Trophoblast cell (in vitro differentiated cells and primary cell): ENCODE data around the gene NUP43.

ENCODE experiments used
- DNase-seq, 2 donors: peaks; one replicate each; pipeline ENCODE4 v3.0.0-alpha.2; 2016
- H2AFZ ChIP-seq: 2 replicates; pipeline ENCODE4 v1.6.1; 2013; ENCODE audit warnings: low read length, moderate library complexity, mild to moderate bottlenecking; ENCODE audit not compliant: insufficient read depth, poor library complexity
- H2AK5ac ChIP-seq: 2 replicates; pipeline ENCODE4 v1.6.1; 2013; ENCODE audit warnings: mild to moderate bottlenecking, low read length
- H2BK120ac ChIP-seq: 2 replicates; pipeline ENCODE4 v1.6.1; 2013; ENCODE audit warnings: low read length, mild to moderate bottlenecking, moderate library complexity; ENCODE audit not compliant: insufficient read depth, poor library complexity
- H2BK12ac ChIP-seq: 2 replicates; pipeline ENCODE4 v1.6.1; 2013; ENCODE audit warnings: mild to moderate bottlenecking, low read length, moderate library complexity
- H2BK5ac ChIP-seq: 2 replicates; pipeline ENCODE4 v1.6.1; 2013; ENCODE audit warnings: low read length, low read depth, moderate library complexity, mild to moderate bottlenecking; ENCODE audit not compliant: poor library complexity
- H3K14ac ChIP-seq: 2 replicates; pipeline ENCODE4 v1.6.1; 2013; ENCODE audit warnings: mild to moderate bottlenecking, low read length
- H3K18ac ChIP-seq: 2 replicates; pipeline ENCODE4 v1.6.1; 2013; ENCODE audit warnings: mild to moderate bottlenecking, low read length
- H3K23ac ChIP-seq: 2 replicates; pipeline ENCODE4 v1.6.1; 2013; ENCODE audit warnings: low read length
- H3K27ac ChIP-seq: 2 replicates; pipeline ENCODE4 v1.5.1; 2013; ENCODE audit warnings: low read depth, mild to moderate bottlenecking, inconsistent platforms, low read length, moderate library complexity
- H3K27me3 ChIP-seq: 2 replicates; pipeline ENCODE4 v1.6.1; 2013; ENCODE audit warnings: inconsistent platforms, mild to moderate bottlenecking, low read length, moderate library complexity; ENCODE audit not compliant: insufficient read depth
- H3K36me3 ChIP-seq, 2 experiments: 1 replicate in 1 of 2; 2 replicates in 1 of 2; pipeline ENCODE4 v1.6.1; 2013; ENCODE audit warnings: low read length in 2 of 2, mild to moderate bottlenecking in 2 of 2, moderate library complexity in 1 of 2; ENCODE audit not compliant: insufficient read depth in 2 of 2, control insufficient read depth in 1 of 2
- H3K4ac ChIP-seq: 2 replicates; pipeline ENCODE4 v1.6.1; 2013; ENCODE audit warnings: low read depth, mild to moderate bottlenecking, low read length, moderate library complexity
- H3K4me1 ChIP-seq, 2 experiments: 1 replicate in 1 of 2; 2 replicates in 1 of 2; pipeline ENCODE4 v1.6.1; 2013; ENCODE audit warnings: low read length in 2 of 2, mild to moderate bottlenecking in 2 of 2, moderate library complexity in 1 of 2; ENCODE audit not compliant: insufficient read depth in 2 of 2, control insufficient read depth in 1 of 2
- H3K4me2 ChIP-seq: 2 replicates; pipeline ENCODE4 v1.6.1; 2013; ENCODE audit warnings: inconsistent platforms, mild to moderate bottlenecking, low read length, moderate library complexity
- H3K4me3 ChIP-seq: 2 replicates; pipeline ENCODE4 v1.5.1; 2013; ENCODE audit warnings: mild to moderate bottlenecking, low read depth, low read length, inconsistent platforms
- H3K79me1 ChIP-seq: one replicate; pipeline ENCODE4 v1.6.1; 2013; ENCODE audit warnings: low read length
- H3K79me2 ChIP-seq: 2 replicates; pipeline ENCODE4 v1.6.1; 2013; ENCODE audit warnings: low read length, mild to moderate bottlenecking; ENCODE audit not compliant: control insufficient read depth, insufficient read depth, poor library complexity
- H3K9ac ChIP-seq: 2 replicates; pipeline ENCODE4 v1.6.1; 2013; ENCODE audit warnings: mild to moderate bottlenecking, low read length
- H3K9me3 ChIP-seq: 2 replicates; pipeline ENCODE4 v1.6.1; 2013; ENCODE audit warnings: low read depth, mild to moderate bottlenecking, control low read depth, inconsistent platforms, low read length; ENCODE audit not compliant: insufficient read depth
- H4K12ac ChIP-seq: 2 replicates; pipeline ENCODE4 v1.6.1; 2013; ENCODE audit warnings: low read depth, mild to moderate bottlenecking, low read length, moderate library complexity
- H4K8ac ChIP-seq: 2 replicates; pipeline ENCODE4 v1.6.1; 2013; ENCODE audit warnings: low read depth, mild to moderate bottlenecking, low read length, moderate library complexity
- H4K91ac ChIP-seq: one replicate; pipeline ENCODE4 v1.6.1; 2013; ENCODE audit warnings: low read depth, mild to moderate bottlenecking, low read length, moderate library complexity
- WGBS: extraction: QIAGEN DNeasy Blood & Tissue Kit; methylation state at CpG from one replicate; pipeline ENCODE4 v1.1.7; 2013; ENCODE audit warnings: missing lambda C conversion rate; ENCODE audit not compliant: insufficient read length, insufficient coverage; ENCODE audit errors: extremely low coverage; 5-methylcytosine and 5-hydroxymethylcytosine counted together

NUP43 gene

DNA sequence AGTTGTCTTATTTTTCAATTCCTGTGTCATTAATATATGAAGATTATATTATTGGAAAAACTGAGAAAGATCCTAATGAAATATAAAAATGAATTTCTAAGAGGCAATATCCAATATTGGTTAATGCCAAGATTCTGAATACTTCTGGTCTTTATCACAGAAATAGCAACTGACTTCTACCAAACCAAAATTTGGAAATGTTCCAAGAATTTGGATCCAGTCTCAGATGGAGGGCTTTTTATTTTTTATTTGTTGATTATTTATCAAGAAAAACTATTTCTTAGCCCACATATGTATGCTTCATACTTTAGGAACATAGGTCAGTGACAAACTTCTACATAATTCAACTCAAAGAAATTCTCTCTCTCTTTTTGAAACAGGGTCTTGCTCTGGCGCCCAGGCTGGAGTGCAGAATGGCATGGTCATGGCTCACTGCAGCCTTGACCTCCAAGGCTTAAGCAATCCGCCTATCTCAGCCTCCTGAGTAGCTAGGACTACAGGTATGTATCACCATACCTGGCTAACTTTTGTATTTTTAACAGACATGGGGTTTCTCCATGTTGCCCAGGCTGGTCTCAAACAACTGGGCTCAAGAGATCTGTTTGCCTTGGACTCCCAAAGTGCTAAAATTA lies 13.1 kb downstream of the NUP43 start:
- no CpG with 5 or more reads among the region's 2 CpGs for WGBS
- Histone ChIP-seq H3K18ac (no peak overlapping the region), H3K4ac (no peak overlapping the region), H3K4me2 (no peak overlapping the region), H3K27ac (no peak overlapping the region), H3K36me3 (peaks cover 52 to 57% of the 10 kb centered on the region in 2 experiments), H3K79me1 (no peaks in the 10 kb centered on the region), H3K23ac (no peak overlapping the region), H2AFZ (no peak overlapping the region), H3K14ac (no peak overlapping the region), H3K79me2 (no peaks in the 10 kb centered on the region), H2BK12ac (no peak overlapping the region), H3K9ac (no peak overlapping the region), H2BK5ac (no peak overlapping the region), H2AK5ac (no peak overlapping the region), H3K4me3 (no peak overlapping the region), H4K12ac (no peak overlapping the region), H2BK120ac (no peak overlapping the region), H3K4me1 (no peaks in the 10 kb centered on the region), H4K91ac (no peak overlapping the region), H4K8ac (no peak overlapping the region), H3K27me3 (no peaks in the 10 kb centered on the region), H3K9me3 (no peaks in the 10 kb centered on the region)
- DNase-seq = no peak

DNA sequence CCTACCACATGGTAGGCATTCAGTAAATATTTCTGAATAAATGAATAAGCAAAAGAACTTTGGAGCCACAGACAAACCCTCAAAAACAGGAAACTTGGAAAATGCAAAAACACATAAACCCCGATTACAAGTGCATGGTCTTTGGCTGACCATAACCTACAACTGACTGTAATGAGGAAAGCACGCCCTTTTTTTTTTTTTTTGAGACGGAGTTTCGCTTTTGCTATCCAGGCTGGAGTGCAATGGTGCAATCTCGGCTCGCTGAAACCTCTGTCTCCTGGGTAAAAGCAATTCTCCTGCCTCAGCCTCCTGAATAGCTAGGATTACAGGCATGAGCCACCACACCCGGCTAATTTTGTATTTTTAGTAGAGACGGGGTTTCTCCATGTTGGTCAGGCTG lies 16.5 kb downstream of the NUP43 start:
- Histone ChIP-seq H3K18ac (no peak overlapping the region), H4K12ac (no peak overlapping the region), H4K91ac (no peak overlapping the region), H3K36me3 (peaks cover 36 to 39% of the 10 kb centered on the region in 2 experiments), H3K4ac (no peak overlapping the region), H3K27me3 (no peaks in the 10 kb centered on the region), H3K4me2 (no peak overlapping the region), H3K9me3 (no peaks in the 10 kb centered on the region), H3K4me3 (no peak overlapping the region), H2AFZ (no peak overlapping the region), H3K79me2 (no peaks in the 10 kb centered on the region), H2AK5ac (no peak overlapping the region), H3K9ac (no peak overlapping the region), H2BK5ac (no peak overlapping the region), H2BK120ac (no peak overlapping the region), H3K79me1 (no peaks in the 10 kb centered on the region), H2BK12ac (no peak overlapping the region), H4K8ac (no peak overlapping the region), H3K14ac (no peak overlapping the region), H3K4me1 (no peaks in the 10 kb centered on the region), H3K23ac (no peak overlapping the region), H3K27ac (no peak overlapping the region)
- no peak for DNase-seq
- no CpG with 5 or more reads among the region's 8 CpGs for WGBS

DNA sequence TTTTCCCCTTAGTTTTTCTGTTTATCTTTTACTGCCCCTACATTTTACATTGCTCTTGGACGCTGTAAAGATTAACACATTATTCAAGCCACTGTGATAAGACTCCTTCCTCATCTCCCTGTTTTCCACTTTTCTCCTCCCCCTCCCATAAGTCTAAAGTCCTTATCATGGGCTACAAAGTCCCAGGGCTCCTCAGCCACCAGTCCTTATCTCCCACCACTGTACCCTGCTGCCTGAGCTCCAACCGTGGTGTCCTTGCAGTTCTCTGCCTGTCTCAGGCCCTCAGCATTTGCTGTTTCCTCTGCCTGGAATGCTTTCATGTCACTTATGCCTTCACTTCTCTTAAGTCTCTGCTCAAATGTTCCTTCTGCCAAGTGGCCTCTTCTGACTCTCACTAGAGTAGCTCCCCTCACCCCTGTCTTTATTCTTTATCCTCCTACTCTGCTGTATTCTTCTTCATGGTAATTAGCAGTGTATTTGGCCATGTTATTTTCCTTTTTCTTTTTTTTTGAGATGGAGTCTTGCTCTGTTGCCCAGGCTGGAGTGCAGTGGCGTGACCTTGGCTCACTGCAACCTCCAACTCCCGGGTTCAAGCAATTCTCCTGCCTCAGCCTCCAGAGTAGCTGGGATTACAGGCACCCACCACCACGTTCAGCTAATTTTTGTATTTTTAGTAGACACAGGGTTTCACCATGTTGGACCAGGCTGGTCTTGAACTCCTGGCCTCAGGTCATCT lies 17.7 kb downstream of the NUP43 start:
- peak in 1 of 2 donors; percentile 52 for DNase-seq

DNA sequence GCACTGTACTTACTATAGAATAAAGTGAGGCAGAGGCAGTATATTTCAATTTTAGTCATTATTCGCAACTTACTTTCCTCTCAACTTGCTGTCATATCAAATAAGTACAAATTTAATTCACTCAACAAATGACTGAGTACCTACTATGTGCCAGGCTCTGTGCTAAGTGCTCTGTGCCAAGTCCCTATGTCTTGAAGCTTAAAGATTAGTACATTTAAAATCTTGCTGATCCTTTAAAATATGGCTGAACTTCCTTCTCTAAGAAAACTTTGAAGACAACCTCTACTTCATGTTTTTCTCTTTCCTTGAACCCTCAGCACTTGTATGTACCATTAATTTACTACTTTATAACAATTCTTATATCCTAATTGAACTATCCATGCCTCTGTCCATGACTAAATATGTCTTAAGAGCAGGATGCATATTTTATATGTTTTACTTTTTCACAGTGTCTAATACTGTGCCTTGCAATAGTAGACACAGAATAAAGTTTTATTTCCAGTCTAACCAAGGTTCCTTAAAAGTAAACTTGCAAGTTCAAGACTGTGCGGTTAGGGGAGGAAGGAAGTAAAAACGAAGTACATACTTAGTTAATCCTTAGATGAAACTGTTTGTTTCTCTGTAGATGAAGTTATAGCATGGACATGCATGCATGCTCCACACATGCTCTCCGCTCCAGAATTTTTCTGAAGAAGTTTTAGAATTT lies 18.4 kb downstream of the NUP43 start:
- Histone ChIP-seq H3K4me2 (no peak overlapping the region), H3K79me1 (no peaks in the 10 kb centered on the region), H2BK120ac (no peak overlapping the region), H3K4me1 (no peaks in the 10 kb centered on the region), H2BK5ac (no peak overlapping the region), H2AK5ac (no peak overlapping the region), H4K8ac (no peak overlapping the region), H3K14ac (no peak overlapping the region), H3K9ac (no peak overlapping the region), H4K12ac (no peak overlapping the region), H3K27ac (no peak overlapping the region), H3K9me3 (no peaks in the 10 kb centered on the region), H3K36me3 (peaks cover 25 to 34% of the 10 kb centered on the region in 2 experiments), H3K27me3 (no peaks in the 10 kb centered on the region), H2BK12ac (no peak overlapping the region), H3K18ac (no peak overlapping the region), H3K79me2 (no peaks in the 10 kb centered on the region), H3K4me3 (no peak overlapping the region), H2AFZ (no peak overlapping the region), H4K91ac (no peak overlapping the region), H3K23ac (no peak overlapping the region), H3K4ac (no peak overlapping the region)
- no CpG with 5 or more reads among the region's 4 CpGs for WGBS
- DNase-seq = no peak

More for the DNA sequence above, 17.7 kb downstream of the NUP43 start:
- Histone ChIP-seq H3K79me2 (no peaks in the 10 kb centered on the region), H2AK5ac (no peak overlapping the region), H4K12ac (no peak overlapping the region), H3K9me3 (no peaks in the 10 kb centered on the region), H2BK12ac (no peak overlapping the region), H3K4ac (no peak overlapping the region), H3K4me3 (no peak overlapping the region), H3K9ac (no peak overlapping the region), H2AFZ (no peak overlapping the region), H3K23ac (no peak overlapping the region), H4K91ac (no peak overlapping the region), H3K36me3 (peaks cover 28 to 35% of the 10 kb centered on the region in 2 experiments), H3K14ac (no peak overlapping the region), H4K8ac (no peak overlapping the region), H3K27ac (no peak overlapping the region), H3K18ac (no peak overlapping the region), H2BK5ac (no peak overlapping the region), H2BK120ac (no peak overlapping the region), H3K4me2 (no peak overlapping the region), H3K27me3 (no peaks in the 10 kb centered on the region), H3K79me1 (no peaks in the 10 kb centered on the region), H3K4me1 (no peaks in the 10 kb centered on the region)
- WGBS = no CpG with 5 or more reads among the region's 5 CpGs
